GM18858 (cell line): ENCODE measurements around the gene URAD.
"Not testable (repeated sequence)": the region's sequence is repeated elsewhere in the genome, so short reads cannot be mapped to it uniquely, and the experiment has no call there.

Source experiments
- ATAC-seq: cut with Tn5 transposase; IDR thresholded peaks from one replicate; pipeline ENCODE4 v1.9.1; 2021; ENCODE audit not compliant: unreplicated experiment

Gene URAD

GRCh38 chr13:27988520-27988919, at the start of gene URAD:
URAD (minus strand) TSS chr13:27988693; CDS start chr13:27988637, 56 bp downstream.
- ATAC-seq = no peak

DNA sequence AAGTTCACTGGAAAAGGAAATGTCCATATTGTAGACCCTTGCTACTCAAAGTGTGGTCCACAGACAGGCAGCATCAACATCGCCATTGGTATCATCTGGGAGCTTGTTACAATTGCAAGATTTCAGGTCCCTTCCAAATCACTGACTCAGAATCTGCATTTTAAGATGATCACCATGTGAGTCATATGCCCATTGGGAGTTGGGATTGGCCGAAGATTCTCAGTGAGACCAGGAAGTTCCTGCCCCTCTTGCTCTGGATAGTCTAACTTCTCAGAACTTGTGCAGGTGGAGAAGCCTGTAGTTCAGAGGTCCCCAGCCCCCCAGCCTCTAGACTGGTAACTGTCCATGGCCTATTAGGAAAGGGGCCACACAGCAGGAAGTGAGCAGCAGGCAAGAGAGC, 48.9 kb upstream of the URAD start:
- ATAC-seq = no peak

GRCh38 chr13:28035146-28035782, 46.8 kb upstream of the URAD start:
- no peak for ATAC-seq

DNA sequence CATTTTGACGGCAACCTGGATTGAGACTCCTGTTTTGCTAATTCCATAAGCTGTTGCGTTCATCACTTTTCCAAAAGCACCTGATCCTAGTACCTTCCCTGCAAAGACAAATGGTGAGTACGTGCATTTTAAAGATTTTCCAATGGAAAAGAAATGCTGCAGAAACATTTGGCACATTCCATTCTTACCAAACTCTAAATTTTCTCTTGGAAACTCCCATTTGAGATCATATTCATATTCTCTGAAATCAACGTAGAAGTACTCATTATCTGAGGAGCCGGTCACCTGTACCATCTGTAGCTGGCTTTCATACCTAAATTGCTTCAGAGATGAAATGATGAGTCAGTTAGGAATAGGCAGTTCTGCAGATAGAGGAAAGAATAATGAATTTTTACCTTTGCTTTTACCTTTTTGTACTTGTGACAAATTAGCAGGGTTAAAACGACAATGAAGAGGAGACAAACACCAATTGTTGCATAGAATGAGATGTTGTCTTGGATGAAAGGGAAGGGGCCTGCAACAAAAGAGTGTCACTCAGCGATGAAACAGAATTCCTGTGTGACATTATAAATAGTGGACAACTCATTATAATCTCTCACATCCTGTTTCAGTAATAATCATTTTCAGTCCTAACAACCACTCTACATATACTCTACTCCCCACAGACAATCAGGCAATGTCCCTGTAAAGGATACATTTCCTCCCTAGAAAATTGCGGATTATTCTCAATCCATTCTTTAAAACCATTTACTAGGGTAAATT, 45.6 kb upstream of the URAD start:
- no peak for ATAC-seq

DNA sequence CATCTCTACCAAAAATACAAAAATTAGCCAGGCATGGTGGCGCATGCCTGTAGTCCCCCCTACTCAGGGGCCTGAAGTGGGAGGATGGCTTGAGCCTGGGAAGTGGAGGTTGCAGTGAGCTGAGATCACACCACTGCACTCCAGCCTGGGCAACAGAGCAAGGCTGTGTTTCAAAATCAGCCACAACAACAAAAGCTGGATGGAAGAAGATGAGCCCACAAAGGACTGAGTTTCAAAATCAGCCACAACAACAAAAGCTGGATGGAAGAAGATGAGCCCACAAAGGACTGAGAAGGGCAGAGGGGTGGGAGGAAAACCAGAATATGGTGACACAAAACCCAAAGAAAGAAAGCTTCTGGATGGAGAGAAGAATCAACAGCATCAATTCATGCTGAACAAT, 43.9 kb upstream of the URAD start:
- ATAC-seq = not testable (repeated sequence)

DNA sequence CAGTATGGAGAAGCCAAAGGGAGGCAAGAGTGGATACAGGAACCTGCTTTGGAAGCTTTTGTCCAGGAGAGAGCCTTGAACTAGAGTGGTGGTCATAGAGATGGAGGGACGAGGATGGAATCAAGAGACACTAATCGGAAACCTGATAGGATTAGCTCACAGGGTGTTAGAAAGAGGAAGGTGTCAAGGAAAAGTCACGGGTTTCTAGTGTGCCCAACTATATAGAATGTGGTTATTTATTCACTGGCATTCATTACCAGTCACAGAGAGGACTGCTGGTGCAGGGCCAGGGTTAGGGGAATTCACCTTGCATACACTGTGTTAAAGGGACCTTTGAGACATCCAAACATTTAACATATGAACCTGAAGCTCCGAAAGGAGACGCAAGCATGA, 43.4 kb upstream of the URAD start:
- no peak for ATAC-seq

GRCh38 chr13:28031220-28031895, 42.9 kb upstream of the URAD start:
- peak; percentile 48 for ATAC-seq

DNA sequence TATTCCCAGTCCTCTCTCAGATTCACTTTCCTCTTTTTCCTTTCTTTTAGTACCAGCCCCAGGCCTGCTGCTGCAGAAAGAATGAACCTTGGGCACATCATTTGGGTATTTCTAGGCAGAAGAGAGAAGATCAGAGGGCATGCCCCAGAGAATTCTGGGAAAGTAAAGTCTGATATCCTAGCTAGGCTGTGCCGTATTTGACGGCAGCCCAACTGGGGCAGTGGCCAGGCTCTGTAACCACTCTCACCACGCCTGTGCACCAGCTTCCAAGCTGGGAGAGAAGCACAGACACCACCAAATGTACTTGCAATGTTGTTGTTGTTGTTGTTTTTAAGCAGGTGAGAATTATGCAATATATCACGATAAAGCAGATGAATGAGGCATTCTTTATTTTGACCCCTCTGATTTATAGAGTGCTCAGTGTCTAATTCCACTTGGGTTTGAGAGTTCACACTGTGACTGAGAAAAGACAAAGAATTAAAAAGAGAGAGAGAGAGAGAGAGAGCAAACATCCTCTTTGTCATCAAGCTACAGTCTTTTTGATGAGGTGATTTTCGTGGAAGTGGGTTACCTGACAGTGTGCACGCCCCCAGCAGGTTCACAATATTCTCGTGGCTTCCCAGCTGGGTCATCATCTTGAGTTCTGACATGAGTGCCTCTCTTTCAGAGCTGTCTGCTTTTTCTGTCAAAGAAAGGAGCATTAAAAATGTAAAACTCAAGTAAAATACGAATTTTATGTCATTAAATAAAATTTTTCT, 39.3 kb upstream of the URAD start:
- ATAC-seq = no peak

DNA sequence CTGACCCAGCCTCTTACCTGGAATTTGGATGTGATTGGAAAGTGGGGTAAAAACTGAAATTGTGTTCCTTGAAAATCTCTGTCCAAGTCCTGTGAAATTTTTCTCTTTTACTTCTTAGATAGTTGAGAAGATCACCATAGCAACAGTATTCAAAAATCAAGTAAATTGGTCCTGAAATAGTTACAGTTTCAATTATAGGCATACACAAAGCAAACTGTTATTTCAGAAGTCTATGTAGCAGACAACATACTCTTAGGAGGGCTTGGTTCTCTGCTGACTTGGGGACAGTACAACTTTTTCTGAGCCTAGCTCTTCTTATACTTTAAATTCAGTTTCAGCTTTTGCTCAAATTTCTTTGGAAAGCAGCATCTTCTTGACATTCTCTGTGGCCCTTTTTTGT, 38.6 kb upstream of the URAD start:
- ATAC-seq = no peak

DNA sequence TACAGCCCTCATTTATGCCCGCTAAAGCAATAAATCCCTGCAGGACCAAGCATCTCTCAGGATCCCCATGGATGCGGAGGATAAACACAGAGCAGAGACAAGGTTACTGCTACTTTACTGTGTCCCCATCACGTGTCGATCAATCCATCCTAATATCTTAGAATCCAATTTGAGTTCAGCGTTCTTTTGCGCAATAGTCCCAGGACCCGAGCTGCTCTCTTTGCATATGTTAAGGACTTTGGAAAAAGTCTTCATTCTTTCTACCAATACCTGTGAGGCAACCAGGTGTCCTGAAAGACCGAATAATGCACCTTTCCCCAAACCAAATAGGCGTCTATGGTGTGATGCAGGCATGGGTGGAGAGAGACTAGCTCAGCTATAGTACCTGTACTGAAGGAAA, 38.0 kb upstream of the URAD start:
- ATAC-seq = no peak

GRCh38 chr13:28022848-28023518, 34.5 kb upstream of the URAD start:
- no peak for ATAC-seq

- ATAC-seq = no peak
Measured at GRCh38 chr13:28014301-28014700, 25.8 kb upstream of the URAD start.

- no peak for ATAC-seq
Measured at GRCh38 chr13:28013482-28013881, 25.0 kb upstream of the URAD start.

DNA sequence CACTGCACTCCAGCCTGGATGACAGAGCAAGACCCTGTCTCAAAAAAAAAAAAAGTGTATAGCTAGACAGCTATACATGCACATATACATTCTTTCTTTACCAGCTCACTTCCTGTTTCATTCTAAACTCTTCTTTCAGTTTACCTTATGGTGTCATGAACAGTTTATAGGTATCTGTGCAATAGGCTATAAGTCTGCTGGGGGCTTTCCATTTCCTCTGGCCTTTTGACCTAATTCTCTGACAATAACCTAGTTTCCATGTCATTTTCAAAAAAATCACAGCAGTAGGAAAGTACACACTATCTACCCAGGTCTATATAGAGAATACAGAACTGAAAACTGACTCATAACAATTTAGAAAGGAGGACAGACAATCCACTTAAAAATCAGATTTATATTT, 24.4 kb upstream of the URAD start:
- peak; percentile 93 for ATAC-seq

DNA sequence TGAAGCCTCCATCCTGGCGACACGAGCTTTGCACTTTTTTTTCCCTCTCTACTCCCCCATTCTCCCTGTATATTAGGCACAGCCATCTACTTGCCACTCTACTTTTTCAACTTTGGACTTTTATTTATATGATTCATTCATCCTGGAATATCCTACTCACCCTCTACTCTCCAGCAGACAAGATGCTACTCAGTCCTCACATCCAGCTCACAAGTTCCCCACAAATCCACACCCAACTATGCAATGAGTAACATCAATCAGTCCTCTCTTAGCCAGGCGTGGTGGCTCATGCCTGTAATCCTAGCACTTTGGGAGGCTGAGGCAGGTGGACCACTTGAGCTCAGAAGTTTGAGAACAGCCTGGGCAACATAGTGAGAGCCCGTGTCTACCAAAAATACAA, 23.9 kb upstream of the URAD start:
- ATAC-seq = no peak

DNA sequence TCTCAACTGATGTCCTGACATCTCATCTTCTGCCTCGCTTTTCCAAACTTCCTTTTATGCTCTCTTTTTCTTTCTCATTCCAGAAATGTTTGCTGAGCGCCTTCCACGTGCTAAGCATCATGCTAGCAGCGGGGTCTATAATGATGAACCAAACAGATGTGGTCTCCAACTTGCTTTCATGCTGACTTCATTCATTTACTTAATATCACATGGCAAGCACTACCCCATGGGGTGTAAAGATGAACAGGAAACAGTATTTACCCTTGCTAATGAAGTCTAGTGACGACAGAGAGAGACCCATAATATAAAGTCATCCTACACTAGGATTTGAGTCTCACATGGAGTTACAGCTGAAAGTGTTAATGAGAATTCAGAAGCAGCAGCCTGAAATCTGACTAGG, 21.6 kb upstream of the URAD start:
- ATAC-seq = no peak

DNA sequence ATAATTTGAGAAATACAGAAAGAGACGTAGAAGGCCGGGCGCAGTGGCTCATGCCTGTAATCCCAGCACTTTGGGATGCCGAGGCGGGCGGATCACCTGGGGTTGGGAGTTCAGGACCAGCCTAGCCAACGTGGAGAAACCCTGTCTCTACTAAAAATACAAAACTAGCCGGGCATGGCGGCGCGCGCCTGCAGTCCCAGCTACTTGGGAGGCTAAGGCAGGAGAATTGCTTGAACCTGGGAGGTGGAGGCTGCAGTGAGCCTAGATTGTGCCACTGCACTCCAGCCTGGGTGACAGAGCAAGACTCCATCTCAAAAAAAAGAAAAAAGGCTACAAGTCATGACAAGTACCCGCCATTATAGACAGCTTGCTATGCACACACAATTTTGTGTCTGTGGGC, 16.5 kb upstream of the URAD start:
- ATAC-seq = not testable (repeated sequence)

- no peak for ATAC-seq
Measured at GRCh38 chr13:28002886-28003698, 14.6 kb upstream of the URAD start.

DNA sequence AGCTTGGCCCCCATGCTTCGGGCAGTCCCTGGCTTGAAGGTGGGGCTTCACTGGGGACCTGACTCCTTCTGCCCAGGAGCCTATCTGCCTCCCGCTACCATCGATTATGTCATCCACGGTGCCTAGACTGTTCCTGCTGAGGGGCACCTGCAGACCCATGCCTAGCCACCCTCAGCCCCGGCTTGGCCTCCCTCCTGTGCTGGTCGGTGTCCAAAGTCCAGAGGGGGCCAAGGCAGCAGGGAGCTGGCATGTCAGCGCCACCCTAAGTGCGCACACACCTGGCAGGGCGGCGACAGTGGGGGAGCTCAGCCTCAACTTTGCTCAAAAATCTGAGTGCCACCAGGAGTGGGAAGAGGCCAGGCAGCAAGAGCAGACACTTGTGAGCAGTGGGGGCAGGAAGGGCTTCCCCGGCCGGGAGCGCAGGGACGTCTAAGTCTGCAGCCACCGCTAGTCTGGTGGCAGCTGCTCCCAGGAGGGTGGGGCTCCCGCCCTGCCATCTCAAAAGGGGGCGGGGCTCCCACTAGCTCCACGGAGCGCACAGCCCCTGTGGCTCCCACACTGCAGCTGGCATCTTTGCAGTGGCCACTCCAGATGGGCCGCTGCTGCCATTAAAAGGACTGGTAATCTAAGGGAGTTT, 13.5 kb upstream of the URAD start:
- ATAC-seq = no peak

DNA sequence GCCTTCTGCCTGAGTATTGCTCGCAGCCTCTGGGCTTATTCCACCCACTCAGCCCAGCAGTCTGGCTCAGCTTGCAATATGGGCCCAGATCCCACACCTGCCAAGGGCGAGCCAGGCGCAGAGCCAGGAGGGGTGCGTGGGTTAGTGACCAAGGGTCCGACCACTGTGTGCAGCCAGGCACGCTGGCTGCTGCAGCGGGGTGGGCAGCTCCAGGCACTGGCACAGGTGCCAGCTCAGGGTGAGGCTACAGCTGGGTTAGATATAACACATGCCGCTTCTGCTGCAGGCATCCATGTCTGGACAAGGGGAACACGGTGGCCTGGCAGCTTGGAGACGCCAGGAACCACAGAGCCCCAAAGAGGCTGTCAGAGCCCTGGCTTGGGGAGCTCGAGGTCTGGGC, 12.6 kb upstream of the URAD start:
- no peak for ATAC-seq
